SK-N-MC (cell line): Measurements from ENCODE around the gene HS3ST4.

Source experiments
- EZH2 ChIP-seq: fragments of 200-600 bp; sonication (generic); IDR thresholded peaks from one replicate; pipeline ENCODE4 v1.6.1; 2017; ENCODE audit warnings: antibody characterized with exemption
- FOXP2 ChIP-seq: optimal IDR thresholded peaks from 2 replicates; pipeline ENCODE3; 2011; ENCODE audit warnings: mild to moderate bottlenecking, moderate library complexity; ENCODE audit not compliant: insufficient read depth; ENCODE audit errors: extremely low read length, control extremely low read depth
- POLR2AphosphoS5 ChIP-seq: IDR thresholded peaks from 2 replicates; pipeline ENCODE4 v1.6.1; 2012; ENCODE audit warnings: mild to moderate bottlenecking, low read depth, low read length, borderline replicate concordance

DNA sequence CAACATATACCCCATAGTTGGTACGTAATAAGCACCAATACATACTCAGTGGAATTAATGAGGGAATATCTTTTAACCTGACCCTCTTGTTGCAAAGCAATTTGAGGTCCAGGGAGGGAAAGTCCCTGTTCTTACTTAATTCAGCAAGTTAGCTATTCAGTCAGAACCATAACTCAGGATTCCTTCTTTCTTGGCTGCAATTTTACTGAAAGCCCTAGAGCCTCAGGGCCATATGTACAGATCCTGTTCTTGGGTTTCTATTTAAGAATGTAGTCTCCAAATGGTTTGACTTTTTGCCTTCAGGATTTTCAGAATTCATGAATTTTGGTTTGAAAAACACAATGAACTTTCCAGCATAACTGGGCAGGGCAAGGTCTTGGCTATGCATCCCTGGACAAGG is 436.5 kb downstream of the HS3ST4 start:
- TF ChIP-seq POLR2AphosphoS5 (no peak), EZH2 (no peak), FOXP2 (no peak)
